GM12875 (cell line): Measurements from ENCODE around the gene LAMB4.

Source experiments
- H3K4me3 ChIP-seq: one replicate; pipeline ENCODE4 v1.5.1; 2011; ENCODE audit warnings: low read depth, low read length, control low read depth
- TF ChIP-seq, protein P1 (sequence below): IDR thresholded peaks from 2 replicates; pipeline ENCODE4 v1.5.1; 2011; ENCODE audit warnings: low read depth, mild to moderate bottlenecking, control low read depth, inconsistent platforms, low read length, moderate library complexity, borderline replicate concordance; ENCODE audit not compliant: insufficient read depth

The LAMB4 gene

DNA sequence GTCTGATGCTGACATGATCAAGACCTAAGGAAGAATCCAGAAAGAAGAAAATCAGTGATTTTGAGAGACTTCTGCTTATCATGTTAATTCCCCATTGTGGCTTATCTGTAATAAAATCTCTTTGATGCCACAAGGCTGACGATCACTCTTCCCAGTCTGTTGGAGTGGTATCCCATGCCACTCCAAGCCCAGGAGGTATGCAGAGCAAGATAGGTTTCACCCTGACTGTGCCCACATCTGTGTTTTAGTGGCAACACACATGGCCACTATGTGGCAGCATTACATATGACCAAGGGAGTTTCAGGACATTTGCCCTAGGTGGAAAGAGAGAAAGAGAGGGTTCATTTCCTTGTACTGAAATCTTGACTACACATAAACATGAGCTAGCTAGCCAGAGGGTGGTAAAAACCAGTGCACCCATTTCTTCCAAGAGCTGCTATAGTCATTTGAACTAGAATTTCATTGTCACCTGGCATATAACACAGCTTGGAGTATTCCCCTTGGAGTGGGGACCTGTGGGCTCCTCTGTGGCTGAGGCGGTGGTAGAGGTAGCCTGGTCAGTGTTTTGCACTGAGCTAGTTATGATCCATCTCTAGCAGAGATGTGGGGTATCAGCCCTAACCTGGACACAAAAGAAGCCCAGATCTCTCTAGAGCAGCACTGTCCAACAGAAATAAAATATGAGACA, 20.8 kb downstream of the LAMB4 start:
- TF ChIP-seq, protein P1, sequence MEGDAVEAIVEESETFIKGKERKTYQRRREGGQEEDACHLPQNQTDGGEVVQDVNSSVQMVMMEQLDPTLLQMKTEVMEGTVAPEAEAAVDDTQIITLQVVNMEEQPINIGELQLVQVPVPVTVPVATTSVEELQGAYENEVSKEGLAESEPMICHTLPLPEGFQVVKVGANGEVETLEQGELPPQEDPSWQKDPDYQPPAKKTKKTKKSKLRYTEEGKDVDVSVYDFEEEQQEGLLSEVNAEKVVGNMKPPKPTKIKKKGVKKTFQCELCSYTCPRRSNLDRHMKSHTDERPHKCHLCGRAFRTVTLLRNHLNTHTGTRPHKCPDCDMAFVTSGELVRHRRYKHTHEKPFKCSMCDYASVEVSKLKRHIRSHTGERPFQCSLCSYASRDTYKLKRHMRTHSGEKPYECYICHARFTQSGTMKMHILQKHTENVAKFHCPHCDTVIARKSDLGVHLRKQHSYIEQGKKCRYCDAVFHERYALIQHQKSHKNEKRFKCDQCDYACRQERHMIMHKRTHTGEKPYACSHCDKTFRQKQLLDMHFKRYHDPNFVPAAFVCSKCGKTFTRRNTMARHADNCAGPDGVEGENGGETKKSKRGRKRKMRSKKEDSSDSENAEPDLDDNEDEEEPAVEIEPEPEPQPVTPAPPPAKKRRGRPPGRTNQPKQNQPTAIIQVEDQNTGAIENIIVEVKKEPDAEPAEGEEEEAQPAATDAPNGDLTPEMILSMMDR: peak; percentile 46; the same call in 1 of the 2 replicates
- H3K4me3 ChIP-seq: no peak overlapping the region

DNA sequence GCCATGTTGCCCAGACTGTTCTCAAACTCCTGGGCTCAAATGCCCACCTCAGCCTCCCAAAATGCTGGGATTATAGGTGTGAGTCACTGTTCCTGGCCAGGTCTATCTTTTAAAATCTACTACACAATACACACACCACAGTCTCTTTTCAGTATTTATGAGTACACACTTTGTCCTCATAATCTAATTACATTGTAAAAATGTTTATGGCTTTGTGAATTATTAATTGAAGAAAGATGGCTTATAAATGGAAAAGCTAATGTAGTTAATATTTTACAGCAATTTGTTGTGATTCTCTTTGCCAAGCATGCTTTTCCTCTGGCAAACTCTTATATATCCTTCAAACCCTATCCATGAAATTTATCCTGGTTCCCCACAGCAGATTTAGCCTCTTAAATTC, 22.0 kb downstream of the LAMB4 start:
- TF ChIP-seq, protein P1: no peak
- H3K4me3 ChIP-seq: no peak overlapping the region

DNA sequence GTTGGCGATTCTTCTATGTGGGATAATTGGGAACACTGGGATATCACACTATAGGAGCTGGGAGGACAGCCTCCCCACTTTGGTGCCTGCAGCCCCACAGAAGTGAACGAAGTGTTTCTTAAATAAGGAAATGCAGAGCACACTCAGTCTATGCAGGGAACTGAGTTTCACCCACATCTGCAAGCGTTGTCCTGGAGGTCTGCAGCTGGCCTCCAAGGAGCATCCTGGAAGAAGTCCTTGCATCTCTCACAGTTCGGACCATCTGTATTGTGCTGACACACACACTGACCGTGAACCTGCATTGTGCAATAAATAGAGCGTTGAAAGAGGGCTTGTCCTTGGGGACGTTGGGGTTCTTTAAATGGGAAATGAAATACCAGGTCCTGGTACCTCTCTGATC, 25.8 kb downstream of the LAMB4 start:
- H3K4me3 ChIP-seq: no peak overlapping the region
- TF ChIP-seq, protein P1: no peak

DNA sequence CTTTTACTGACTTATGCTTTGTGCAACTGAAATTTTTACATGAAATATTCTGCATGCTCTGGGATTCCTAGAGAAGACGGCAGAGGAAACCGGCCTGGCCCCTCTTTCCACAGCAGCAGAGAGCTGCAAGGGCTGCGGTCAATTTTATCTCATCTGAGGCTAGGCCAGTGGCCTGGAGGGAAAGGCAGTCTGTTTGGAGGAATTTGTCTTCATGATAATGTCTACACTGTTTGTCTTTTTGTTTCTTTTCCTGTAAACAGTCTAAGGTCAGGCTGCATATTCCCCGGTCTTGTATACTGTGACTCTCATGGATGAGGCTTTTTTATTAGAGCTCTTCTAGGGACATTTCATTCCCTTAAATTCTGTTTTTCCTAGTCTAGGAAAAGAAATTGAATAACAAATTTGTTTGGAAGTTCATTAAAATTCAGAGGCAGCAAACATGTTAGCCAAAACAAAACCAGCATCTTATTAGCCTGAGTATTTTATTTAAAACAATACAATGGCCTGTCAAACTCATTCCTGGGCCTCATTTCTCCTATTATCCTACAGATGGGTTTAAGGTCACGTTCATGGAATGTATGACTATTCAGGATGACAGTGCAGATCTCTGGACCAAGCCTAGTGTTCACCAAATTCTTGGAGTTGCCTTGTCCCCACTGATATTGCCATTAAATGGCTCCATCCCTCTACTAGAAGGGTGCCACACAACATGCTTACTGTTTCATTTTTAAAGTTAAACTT, 26.4 kb downstream of the LAMB4 start:
- no peak overlapping the region for H3K4me3 ChIP-seq
- TF ChIP-seq, protein P1: no peak

DNA sequence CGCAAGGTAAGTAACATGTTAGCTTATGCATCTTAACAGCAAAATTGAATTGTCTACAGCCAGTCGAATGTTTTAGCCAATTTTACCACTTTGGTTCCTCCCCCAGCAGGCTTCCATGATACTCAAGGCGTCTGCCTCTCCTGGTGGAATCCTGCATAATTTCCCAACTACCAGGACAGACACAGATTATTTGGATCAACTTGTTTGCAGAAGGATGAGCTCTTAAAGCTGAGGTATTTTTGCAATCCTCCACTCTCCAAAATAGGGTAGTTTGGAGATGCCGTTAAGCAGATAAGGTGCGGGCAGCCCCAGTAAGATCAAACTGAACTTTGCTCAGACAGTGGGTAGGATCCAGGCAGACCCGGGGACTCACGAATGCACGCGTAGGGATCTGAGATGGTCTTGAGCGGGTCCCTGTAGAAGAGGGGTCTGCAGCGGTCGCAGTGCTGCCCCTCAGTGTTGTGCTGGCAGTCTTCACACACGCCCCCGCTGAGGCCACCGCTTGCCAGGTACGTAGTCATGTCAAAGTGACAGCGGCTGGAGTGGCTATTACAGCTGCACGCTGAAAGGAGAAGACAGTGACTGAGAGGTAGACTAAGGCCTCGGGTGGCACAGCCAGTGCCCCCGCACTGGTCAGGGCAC, 27.4 kb downstream of the LAMB4 start:
- TF ChIP-seq, protein P1: no peak
- no peak overlapping the region for H3K4me3 ChIP-seq

DNA sequence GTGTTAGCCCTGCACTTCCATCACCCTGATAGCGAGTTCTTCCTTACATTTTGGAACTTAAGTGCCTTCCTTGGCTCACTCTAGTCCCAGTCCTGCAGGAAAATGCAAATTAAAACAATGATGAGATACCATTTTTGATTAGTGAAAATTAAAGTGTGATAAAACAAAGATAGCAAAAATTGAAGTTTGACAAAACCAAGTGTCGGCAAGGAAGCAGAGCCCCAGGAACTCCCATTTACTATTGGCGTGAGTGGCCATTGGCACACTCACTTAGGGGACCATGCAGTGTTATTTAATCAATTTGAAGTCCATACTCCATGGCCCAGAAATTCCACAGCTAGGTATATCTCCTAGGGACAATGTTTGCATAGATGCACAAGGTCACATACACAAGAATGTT, 28.4 kb downstream of the LAMB4 start:
- no peak overlapping the region for H3K4me3 ChIP-seq
- TF ChIP-seq, protein P1: no peak
